Inflammatory macrophage treated with lipopolysaccharide for 4 hours (primary cell): ENCODE measurements around the gene ZNF648.
"Not testable (repeated sequence)": the region's sequence is repeated elsewhere in the genome, so short reads cannot be mapped to it uniquely, and the experiment has no call there.

ENCODE experiments used
- DNase-seq: peaks from one replicate; pipeline ENCODE4 v3.0.0-alpha.2; 2020

ZNF648 gene, protein sequence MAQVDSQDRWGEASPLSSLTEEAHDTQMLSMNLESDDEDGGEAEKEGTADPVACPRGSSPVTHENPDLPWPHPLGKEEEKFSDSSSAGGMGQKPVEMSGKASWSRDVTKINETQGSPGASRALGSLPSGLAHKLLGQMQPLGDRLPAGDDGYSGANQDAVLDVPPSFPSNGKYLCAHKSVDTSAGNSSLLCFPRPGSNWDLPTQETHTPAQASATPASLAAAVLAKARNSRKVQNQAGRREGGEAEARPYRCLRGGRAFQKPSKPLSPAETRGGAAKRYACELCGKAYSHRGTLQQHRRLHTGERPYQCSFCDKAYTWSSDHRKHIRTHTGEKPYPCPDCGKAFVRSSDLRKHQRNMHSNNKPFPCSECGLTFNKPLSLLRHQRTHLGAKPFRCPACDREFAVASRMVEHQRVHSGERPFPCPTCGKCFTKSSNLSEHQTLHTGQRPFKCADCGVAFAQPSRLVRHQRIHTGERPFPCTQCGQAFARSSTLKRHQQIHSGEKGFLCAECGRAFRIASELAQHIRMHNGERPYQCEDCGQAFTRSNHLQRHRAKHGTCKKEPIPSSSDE

DNA sequence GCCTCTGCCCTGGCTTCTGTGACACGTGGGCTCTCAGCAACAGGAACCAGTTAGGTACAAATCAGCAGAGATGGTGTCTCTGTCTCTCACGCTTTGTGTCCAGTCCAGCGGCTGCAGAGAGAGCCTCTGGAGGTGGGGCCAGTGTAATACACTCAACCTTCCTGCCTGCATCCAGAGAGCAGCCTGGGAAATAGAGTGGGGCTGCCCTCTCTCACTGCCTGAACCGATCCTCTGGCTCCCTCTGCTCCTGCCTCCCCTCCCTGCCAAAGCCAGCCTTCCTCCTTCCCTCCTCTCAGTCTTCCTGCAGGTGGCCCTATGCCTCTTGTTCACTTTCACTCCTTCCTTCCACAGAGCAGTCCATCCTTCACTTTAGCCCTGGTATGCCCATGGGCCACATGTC lies at the start of gene ZNF648:
Gene ZNF648 (minus strand): TSS at position 119 of the 400 bp plus-strand sequence. CDS start 3,702 bp downstream, outside the sequence.
- no peak for DNase-seq

DNA sequence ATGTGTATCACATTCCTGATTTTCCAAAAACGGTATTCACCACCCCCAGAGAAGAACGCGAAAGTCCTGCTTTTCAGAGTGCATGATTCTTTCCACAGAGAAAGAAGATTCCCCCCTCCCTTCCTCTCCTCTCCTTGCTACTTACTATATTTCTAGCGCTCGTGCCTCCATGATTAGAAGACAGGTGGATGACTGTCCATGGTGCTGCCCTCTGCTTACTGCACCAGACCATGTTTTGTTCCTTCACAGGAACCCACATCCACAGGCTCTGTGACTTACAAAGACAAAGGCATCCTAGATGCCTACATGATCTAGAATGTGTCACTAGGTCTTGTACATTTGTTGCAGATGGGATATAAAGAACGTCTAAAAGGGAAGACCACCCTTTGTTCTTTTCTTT lies 49.1 kb upstream of the ZNF648 start:
- DNase-seq = no peak

DNA sequence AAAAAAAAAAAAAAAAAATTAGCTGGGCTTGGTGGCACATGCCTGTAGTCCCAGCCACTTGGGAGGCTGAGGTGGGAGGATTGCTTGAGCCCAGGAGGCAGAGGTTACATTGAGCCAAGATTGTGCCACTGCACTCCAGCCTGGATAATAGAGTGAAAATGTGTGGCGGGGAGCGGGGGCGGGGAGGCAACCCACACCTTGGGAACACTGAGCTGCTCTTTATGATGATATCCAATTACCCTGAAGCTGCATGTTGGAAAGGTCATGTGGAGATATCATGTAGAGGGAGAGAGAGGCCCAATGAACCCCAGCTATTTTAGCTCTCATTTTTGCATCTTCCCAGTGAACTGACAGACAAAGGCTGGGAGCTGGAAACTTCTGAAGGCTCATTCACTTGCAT lies 48.3 kb upstream of the ZNF648 start:
- no peak for DNase-seq

DNA sequence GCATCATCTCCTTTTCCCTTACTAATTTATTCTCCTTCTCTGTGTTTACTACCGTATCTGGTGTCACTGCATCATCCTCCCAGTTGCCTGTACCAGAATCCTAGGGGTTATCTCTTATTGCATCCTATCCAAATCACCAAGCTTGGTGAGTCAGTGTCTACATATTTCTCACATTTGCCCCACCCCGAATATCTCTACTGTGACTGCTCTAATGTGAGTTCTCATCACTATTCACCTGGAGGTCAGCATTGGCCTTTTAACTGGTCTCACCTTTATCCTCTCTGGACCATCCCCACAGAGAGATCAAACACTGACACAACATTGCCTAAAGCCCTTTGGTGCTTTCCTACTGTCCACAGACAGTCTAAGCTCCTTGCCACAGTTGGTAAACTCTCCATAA lies 45.7 kb upstream of the ZNF648 start:
- no peak for DNase-seq

DNA sequence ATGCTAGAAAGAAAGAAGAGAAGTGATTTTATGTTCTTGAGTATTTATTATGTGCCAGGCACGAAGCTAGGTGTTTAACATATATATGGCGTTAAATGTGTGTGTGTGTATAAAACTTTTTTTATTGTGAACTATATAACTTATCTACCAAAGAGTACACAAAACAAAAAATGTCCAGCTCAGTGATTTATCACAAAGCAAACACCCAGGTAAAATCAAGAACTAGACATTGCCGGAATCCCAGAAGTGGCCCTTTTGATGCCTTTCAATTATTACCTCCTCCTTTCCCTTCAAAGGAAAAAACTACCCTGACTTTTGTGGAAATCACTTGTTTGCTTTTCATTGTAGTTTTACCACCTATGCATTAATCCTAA lies 40.5 kb upstream of the ZNF648 start:
- DNase-seq = no peak

DNA sequence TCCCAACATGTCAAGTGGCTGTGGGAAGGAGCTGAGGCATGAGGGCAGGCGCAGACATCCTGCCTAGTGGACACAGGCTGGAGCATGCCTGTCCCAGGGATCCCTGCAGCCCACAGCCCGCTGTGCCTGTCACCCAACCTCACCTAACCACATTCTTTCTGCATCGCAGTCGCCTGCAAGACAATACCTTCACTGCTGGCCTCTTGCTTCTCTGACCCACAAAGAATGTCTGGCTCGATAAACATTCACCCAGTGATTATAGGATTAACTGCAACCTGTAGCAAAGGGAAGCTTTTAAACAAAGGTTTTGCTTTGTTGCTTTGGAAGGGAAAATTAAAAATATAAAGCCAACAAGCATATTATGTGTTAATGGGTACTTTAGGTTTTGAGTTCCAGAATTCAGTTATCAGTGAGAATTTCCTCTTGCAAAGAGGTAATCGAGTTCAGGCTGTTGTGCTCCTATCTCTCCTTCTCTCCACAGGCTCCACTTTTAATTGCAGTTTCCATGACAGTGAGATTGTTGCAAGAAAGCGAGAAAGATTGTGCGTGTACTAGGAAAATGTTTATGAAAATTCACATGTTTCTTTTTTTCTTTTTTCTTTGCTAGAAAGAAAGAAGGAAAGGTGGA lies 40.0 kb upstream of the ZNF648 start:
- DNase-seq = no peak

DNA sequence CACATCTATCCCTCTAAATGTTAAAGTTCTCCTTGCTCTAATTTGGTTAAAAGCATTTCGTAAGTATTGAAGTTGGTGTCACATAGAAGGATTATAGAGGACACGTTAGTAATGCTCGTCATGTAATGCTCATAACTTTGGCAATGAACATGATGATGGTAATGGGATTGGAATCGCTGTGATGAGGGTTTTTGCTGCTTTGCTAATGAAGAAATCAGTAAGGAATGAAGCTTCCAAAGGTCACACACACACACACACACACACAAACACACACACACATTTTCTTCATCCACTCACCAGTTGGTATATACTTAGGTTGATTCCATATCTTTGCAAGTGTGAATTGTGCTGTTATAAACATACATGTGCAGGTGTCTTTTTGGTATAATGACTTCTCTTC lies 36.8 kb upstream of the ZNF648 start:
- DNase-seq = no peak

DNA sequence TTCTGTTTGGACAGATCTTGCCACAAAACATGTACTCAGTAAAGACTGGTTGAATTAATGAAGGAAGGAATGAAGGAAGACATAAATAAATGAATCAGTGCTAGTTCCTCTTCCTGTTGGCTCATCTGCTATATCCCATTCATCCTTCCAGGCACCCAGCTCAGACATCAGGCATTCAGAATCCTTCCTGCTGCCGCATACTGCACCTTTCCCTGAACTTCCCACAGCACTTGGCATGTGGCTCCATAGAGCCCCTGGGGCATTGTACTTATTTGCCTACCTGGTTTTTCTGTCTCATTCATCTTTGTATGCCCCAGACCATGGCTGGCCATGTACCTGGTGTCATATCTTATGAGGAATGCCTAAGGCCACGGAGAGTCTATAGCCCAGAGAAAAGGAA lies 34.4 kb upstream of the ZNF648 start:
- no peak for DNase-seq

DNA sequence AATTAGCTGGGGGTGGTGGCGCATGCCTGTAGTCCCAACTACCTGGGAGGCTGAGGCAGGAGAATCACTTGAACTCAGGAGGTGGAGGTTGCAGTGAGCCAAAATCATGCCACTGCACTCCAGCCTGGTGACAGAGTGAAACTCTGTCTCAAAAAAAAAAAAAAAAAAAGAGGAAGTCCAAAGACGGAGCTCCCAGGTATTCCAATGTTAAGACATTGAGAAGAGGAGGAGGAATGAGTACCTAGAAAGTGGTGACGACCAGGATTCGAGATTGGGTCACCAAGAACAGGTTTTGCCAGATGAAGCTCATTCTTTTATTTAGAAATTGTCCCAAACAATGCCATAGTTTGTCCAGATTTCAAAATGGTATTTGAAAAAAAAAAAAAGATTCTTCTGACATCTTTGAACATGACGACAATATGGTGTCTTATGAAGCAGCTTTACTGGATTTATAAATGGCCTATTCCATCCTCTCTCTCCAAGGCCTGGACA lies 33.0 kb upstream of the ZNF648 start:
- DNase-seq = not testable (repeated sequence)

DNA sequence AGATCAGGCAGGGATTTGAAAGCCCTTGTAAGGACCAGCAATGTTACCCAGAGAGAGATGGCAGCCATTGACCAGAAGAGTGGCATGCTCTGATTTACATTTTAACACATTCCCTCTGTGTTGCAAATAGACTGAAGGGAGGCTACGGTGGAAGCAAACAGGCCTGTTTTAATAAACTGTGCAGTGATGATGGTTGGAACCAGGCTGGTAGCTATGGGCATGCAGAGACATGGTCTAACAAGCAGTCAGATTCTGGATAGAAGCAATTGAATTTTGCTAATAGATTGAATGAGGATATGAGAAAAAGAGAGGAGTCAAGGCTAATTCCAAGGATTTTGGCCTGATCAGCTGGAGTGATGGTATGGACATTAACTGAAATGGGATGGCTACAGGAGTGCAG lies 32.3 kb upstream of the ZNF648 start:
- no peak for DNase-seq

DNA sequence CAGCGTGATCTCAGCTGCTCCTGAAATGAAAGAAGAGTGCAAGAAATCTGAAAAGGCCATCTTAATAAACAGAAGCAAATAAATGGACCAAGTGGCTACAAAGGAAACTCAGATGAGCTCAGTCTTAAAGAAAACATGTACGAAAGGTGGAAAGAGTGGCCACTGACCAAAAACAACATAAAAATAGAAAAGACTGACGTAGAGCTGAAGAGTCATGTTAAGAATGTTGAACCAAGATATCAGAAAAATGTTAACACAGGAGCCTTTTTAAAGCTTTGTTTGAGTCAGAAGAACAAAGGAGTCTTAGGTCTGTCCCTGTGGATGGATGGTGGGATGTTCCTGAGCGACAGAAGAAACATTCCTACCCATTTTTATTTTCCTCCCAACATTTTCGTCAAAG lies 30.8 kb upstream of the ZNF648 start:
- no peak for DNase-seq

DNA sequence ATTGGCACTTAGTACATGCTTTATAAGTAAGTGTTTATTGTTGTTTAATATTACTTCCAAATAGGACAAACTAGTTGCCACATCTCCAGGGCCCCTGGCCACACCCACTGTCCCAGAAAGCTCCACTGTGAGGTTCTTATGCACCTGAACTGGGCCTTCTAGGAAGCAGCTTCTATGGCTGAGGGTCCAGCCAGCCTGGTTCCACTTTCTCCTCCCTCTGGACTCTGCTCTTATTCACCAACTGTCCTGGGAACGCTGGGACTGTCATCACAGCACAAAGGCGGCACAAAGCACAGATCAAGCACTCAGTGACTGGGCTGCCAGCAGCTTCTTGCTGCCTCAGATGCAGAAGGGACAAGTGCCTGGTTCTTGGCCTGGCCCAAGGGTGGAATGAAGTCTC lies 29.6 kb upstream of the ZNF648 start:
- no peak for DNase-seq

DNA sequence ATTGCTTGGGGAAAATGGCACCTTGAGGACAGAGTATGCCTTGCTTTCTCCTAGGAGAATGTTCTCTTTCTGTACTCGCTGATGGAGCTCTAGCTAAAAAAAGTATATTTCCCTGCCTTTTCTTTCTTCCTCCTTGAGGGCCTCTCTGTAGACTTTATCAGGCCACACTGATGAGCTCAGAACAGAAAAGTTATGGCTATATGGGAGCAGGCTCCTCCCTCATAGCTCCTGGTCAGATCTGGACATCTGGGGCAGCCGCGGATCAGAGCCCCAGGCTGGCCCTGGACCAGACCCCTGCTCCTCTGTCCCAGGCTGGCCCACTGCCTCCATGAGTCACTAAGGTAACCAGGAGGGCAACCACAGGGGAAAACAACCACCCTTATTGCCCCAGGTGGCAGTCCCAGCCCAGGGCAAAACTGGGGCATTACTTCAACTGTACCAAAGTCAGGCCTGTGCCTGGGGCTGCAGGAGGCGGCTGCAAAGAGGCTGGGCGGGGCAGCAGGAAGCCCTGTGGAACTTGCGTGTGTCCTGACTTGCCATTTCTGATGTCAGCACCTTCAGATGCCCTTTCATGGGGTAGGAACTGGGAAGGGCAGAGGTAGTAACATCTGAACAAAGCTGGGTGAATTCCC lies 26.3 kb upstream of the ZNF648 start:
- no peak for DNase-seq

DNA sequence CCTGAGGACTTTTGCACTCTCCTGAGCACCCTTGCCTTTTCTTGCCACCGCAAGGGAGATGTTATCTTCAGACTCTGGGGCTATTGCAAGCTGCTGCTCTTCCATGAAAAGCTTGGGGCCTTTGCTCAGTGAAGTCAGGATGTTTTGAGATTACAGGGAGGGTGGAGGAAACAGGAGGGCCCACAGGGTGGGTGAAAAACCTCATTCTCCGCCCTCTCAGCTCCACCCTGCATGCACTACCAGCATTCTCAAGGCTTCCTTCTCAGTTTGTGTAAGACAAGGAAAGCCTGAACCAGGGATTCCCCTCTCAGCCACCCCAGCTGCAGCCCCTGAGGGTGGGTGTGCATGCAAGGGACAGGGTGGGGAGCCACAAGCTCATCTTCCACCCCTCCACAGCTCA lies 25.8 kb upstream of the ZNF648 start:
- no peak for DNase-seq

DNA sequence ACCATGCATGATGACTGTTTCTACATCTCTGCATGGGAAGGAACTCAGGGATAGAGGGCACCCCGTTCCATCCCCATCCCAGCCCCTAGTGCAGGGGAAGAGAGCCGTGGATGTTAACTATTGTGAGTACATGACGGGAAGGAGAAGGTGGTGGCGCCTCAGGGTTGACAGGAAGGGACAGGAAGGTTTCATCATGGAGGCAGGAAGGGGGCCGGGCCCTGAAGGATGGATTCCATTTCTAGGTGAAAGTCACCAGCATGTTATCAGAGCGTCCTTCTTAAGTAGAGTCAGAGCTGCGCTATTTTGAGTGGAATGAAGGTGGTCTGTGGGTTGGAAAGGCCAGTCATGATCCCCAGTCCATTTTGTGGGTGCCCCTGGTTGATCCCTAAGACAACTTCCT lies 25.1 kb upstream of the ZNF648 start:
- no peak for DNase-seq

DNA sequence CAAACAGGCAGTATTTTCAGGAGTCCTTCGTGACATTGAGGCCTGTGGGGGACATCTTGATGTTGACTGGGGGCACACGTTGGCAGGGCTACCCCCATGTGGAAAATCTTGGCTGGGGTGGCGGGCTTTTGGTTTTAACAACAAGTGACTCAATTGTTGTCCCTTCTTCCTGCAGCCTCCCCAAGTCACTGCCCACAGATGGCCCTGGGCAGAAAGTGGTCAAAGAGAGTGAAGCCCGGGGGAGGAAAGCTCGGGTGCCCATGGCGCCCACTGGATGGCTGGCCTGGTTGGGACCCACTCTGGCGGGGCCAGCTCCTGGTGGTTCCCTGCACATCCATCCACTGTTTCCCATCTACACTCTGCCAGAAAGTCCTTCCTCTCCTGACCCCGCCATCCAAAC lies 24.6 kb upstream of the ZNF648 start:
- no peak for DNase-seq

DNA sequence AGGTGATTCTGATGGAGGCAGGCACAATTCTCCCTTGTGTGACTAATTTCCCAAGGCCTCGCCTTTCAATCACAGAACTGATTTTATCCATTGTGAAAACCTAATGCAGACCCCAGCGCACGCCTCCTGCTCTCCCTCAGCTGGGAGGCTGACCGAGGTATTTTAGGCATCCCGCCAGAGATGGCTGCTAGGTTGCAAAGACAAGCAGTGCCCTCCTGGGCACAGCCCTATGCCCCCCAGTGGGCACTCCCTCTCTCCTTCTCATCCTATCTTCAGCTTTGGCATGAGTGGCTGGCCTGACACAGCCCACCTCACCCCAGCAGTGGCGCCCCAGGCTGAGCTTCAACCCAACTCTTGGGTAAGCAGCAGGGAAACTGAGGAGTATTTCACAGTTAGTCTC lies 24.2 kb upstream of the ZNF648 start:
- DNase-seq = no peak

DNA sequence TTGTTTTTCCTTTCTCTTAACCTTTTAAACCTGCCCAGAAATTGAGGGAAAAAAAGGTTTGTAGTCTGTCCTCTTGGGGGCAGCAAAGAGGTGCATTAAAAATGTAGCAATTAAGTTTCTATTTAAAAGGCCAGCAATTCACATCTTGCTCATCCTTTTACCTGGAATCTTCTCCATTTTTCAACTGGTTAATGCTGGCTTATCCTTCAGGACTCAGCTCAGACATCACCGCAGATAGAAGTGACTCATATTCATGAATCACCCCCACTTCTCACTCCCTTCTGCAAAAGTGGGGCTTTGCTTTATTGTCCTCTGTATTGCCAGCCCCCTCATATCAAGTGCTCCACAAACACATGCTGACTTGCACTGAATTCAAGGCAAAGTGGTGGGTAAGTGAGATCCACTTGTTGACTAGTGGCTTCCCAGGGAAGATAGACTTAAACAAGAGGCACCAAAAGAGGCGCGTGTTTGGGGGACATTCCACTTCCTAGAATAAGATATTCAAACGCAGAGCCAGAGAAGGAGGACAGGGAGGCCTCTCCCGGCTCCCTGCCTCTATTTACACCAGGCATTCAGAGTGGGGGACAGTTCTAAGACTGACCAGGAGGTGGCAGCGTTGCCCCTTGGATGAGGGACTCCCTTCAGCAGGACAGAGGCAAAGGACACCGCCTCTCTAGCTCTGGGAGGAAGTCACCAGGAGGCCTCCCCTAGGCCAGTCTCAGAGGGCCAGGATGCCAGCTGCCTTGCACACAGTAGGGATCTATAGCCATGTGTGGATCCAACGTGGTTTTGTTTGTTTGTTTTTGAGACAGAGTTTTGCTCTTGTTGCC lies 23.2 kb upstream of the ZNF648 start:
- peak; percentile 82 for DNase-seq

DNA sequence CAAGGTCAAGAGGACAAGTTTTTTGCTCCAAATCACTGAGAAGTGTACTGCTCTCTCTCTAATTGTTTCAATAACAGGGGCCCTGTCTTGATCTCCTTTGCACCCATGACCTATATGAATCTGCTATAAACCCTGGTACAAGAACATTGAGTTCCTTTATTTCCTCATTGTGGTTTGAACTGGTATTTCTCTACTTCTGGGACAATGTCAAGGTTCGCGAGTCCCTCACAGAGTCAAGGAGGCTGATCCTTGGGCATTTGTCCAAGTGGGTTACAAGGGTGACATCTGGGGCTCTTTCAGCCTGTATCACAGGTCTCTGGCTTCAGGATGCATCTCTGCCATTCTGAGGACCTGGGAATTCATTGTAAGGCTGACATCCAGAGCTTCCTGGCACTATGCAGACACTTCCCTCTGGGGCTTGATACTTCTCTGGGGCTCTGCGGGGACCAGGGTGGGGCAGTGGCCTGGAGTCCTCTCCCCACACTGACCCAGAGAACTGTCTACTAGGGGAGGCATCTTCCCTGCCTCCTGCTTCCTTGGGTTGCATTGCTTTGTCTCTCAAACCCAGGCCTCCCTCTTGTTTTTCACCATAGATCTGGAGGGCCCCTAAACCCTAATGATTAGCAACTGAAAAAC lies 22.5 kb upstream of the ZNF648 start:
- DNase-seq = peak; percentile 33

DNA sequence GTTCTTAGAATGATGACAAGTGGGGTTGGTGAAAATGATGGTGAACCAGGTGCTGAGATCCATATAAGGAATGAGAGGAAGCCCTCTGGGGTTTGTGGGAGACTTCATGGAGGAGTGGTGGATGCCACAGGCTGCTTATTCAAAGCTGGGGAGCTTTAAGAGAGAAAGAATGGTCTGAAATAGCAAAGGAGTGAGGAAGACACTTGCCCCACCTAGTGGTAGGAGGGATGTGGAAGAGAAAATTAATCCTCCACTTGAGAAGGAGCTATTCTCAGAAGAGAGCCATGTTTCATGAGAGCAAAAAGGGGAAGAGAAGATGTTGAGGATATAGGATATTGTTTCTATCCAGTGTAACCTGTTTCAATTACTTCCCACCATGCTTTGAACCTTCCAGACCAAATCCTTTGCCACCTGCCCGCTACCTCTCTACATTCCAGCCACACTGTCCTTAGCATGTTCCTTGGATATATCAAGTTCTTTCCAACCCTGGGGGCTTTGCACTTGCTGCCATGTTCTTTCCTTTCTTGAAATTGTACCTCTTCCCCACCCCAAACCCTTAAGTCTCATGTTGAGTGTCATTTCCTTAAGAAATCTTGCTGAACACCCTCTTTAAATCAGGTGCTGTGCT lies 19.6 kb upstream of the ZNF648 start:
- DNase-seq = peak; percentile 40

DNA sequence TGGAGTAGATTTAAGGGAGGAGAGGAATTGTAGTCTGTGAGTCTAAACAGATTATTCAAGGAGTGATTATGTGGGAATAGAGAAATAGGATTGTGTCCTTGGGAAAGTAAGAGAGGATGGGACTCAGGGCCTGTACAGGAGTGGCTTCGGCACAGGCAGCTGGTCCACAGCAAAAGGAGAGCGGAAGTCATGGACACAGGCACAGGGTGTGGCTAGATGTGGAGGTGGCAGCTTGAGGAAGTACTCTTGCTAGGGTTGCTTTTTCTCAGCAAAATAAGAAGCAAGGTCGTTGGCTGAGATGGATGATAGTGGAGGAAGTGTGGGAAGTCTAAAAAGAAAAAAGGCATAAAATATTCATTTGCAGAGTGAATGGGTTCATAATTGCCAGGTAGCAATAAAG lies 18.5 kb upstream of the ZNF648 start:
- DNase-seq = peak; percentile 44

DNA sequence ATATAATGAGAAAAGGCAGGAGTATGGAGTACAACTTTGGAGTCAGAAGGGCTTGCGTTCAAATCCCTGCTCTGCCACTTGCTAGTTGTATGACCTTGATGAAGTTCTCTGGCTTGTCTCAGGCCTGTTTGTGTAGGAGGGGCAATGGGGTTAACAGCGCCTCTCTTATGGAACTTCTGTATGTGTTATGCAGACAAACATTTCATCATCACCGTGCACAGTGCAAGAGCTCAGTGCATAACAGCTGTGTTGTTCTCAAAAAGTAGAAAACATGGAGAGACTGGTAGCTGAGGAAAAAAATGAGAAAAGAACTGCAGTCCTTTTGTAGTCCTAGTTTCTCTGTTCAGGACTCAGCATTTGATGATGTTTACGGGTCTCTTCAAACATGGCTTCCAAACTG lies 10.4 kb upstream of the ZNF648 start:
- DNase-seq = peak; percentile 20
